ENCODE data around the gene TPRA1. TPM values are rescaled to one million over a fixed set of nuclear protein-coding genes. Genes with fewer than 3 reads are reported as not detected.

The TPRA1 gene
- total and polyA plus RNA-seq, 2 of the 4 experiments (the other 2 are of a cell fraction), result 17.9 to 40.1 TPM

- Histone ChIP-seq H2BK120ac (ENCODE audit: low read depth, low read length) (no peak overlapping the region), H3K56ac (ENCODE audit: extremely low read depth, insufficient read depth, low read length) (no peak overlapping the region), H2AK9ac (replicated peaks; ENCODE audit: low read depth, low read length, poor library complexity) (no peak overlapping the region), H3K4ac (ENCODE audit: low read depth, low read length) (no peak overlapping the region), H2BK20ac (ENCODE audit: low read depth, low read length) (no peak overlapping the region), H3K36me3 (ENCODE audit: control insufficient read depth, insufficient read depth, low read length) (peaks cover 30% of the 10 kb centered on the region), H4K20me1 (ENCODE audit: insufficient read depth, low read length) (no peaks in the 10 kb centered on the region), H3K9me1 (ENCODE audit: insufficient read depth, low read length) (peaks cover 6% of the 10 kb centered on the region; the same call in 1 of the 2 replicates), H3K4me1 (ENCODE audit: control insufficient read depth, insufficient read depth, low read length) (peaks cover under 1% of the 10 kb centered on the region; the same call in 1 of the 2 replicates), H2AFZ (replicated peaks; ENCODE audit: low read length, poor library complexity) (no peak overlapping the region), H2AK5ac (ENCODE audit: low read depth, low read length) (no peak overlapping the region), H3K14ac (replicated peaks; ENCODE audit: low read depth, low read length) (no peak overlapping the region), H4K91ac (ENCODE audit: insufficient read depth, low read depth, low read length) (no peak overlapping the region), H3K9ac (ENCODE audit: low read depth, low read length) (no peak overlapping the region), H4K5ac (ENCODE audit: low read depth, low read length) (no peak overlapping the region), H4K8ac (ENCODE audit: low read depth in 2 of 2, low read length in 2 of 2) (no peak overlapping the region), H3K27me3 (ENCODE audit: control insufficient read depth, insufficient read depth, low read length) (no peaks in the 10 kb centered on the region), H2BK15ac (ENCODE audit: low read depth, low read length) (no peak overlapping the region), H3K27ac (ENCODE audit: insufficient read depth, low read length) (no peak overlapping the region), H3K18ac (ENCODE audit: low read depth, low read length) (no peak overlapping the region), H3K4me3 (ENCODE audit: insufficient read depth, low read depth, low read length) (no peak overlapping the region), H2BK5ac (ENCODE audit: low read depth, low read length, poor library complexity, severe bottlenecking) (no peak overlapping the region), H3K9me3 (ENCODE audit: control insufficient read depth, insufficient read depth, low read length) (no peaks in the 10 kb centered on the region), H3K23ac (ENCODE audit: low read depth, low read length) (no peak overlapping the region), H3K79me1 (ENCODE audit: low read depth in 1 of 2, low read length in 2 of 2) (peaks cover 8 to 18% of the 10 kb centered on the region in 2 experiments), H3K4me2 (ENCODE audit: low read depth, low read length) (no peak overlapping the region)
- WGBS, 2 experiments (ENCODE audit: extremely low coverage in 2 of 2, insufficient read length in 1 of 2), result 80% methylated on average over 3 of the region's 7 CpGs; no CpG with 5 or more reads in 1 of the 2 experiments
- DNase-seq (no peak), ATAC-seq (ENCODE audit: low read depth) (no peak)
- dilution Hi-C loops (cut with HindIII; ENCODE audit: low sequenced_read_pairs, unreplicated experiment), result no loop called here
- ChIA-PET POLR2A (ENCODE audit: unreplicated experiment) (no interaction called here), CTCF (no interaction called here)
- intact Hi-C loops (cut with micrococcal nuclease), result no loop called here
- no TSS peak for BruUV-seq (replicated peaks)
- TF ChIP-seq MXI1 (IDR thresholded peaks at IDR 0.05; ENCODE audit: borderline replicate concordance, low read depth, low read length) (no peak), CHD1 (IDR thresholded peaks at IDR 0.05; ENCODE audit: low read depth, low read length) (no peak), RCOR1 (IDR thresholded peaks at IDR 0.05; ENCODE audit: insufficient replicate concordance, low read length) (no peak), POLR2A (IDR thresholded peaks at IDR 0.05; ENCODE audit: low read depth, low read length) (no peak), CTCF (conservative IDR thresholded peaks at IDR 0.05; ENCODE audit: low read depth, low read length) (no peak), FOS (IDR thresholded peaks at IDR 0.05; ENCODE audit: low read depth, low read length) (no peak), RFX5 (IDR thresholded peaks at IDR 0.05; ENCODE audit: low read depth, low read length) (no peak)
- in situ Hi-C loops (cut with MboI; ENCODE audit: low sequenced_read_pairs), result no loop called here
Observed at GRCh38 chr3:127604035-127604434, 13.5 kb upstream of the TPRA1 start.
